ENCODE data around the gene GOT2. TPM values are rescaled to one million over a fixed set of nuclear protein-coding genes. Genes with fewer than 3 reads are reported as not detected.
"Not testable (repeated sequence)": the region's sequence is repeated elsewhere in the genome, so short reads cannot be mapped to it uniquely, and the experiment has no call there.

Gene GOT2
- polyA plus RNA-seq, 2 of the 4 experiments (the other 2 are of a cell fraction) = 134 to 168 TPM

GRCh38 chr16:58692450-58692849 is 41.7 kb downstream of the GOT2 start:
- TF ChIP-seq NFE2L2 (conservative IDR thresholded peaks at IDR 0.05; ENCODE audit: low read length) (0 out of 2 replicates have a peak, but pooled peaks have one; percentile 5), MAFK (IDR thresholded peaks at IDR 0.05; ENCODE audit: partially characterized antibody) (no peak)
- no peaks in the 10 kb centered on the region for H3K4me1 ChIP-seq
- H3K4me3 ChIP-seq = no peak overlapping the region
- H3K9me3 ChIP-seq = peaks cover 9% of the 10 kb centered on the region; the same call in 2 of the 3 replicates
- POLR2A ChIA-PET = no interaction called here
- H3K27ac ChIP-seq = no peak overlapping the region
- ATAC-seq (no peak), FAIRE-seq (no peak), DNase-seq (ENCODE audit: low read depth in 1 of 2, low spot score in 1 of 2) (no peak)
- CTCF ChIA-PET = interaction anchor here (1.2 kb wide), 1 partner anchor 64 kb away, joined by 5 read pairs; no protein-coding TSS in a partner anchor
- 86% methylated on average over 1 of the region's 1 CpG for WGBS (ENCODE audit: missing lambda C conversion rate)
- H3K4me2 ChIP-seq = no peak overlapping the region

GRCh38 chr16:58686985-58687706 is 47.0 kb downstream of the GOT2 start:
- DNase-seq (ENCODE audit: low read depth in 1 of 2, low spot score in 1 of 2) (peak in 1 of 2 experiments; percentile 38), ATAC-seq (peak; percentile 37 to 39; a peak in 4 of 6 replicates)
- peaks cover 11% of the 10 kb centered on the region for H3K4me1 ChIP-seq
- H3K4me3 ChIP-seq; H3K9me3 ChIP-seq; POLR2A ChIA-PET; H3K4me2 ChIP-seq; FAIRE-seq; TF ChIP-seq FOSL2 (IDR thresholded peaks at IDR 0.05): not testable (repeated sequence)
- H3K27ac ChIP-seq = peak overlapping the region in 1 of 2 experiments; percentile 66; a peak in 2 of 6 replicates
- CTCF ChIA-PET = interaction anchor here (0.7 to 2.0 kb wide), 5 partner anchors 10 to 200 kb away, joined by 3 to 6 read pairs (median 3); no protein-coding TSS in a partner anchor
- 26% methylated on average over 8 of the region's 8 CpGs for WGBS (ENCODE audit: missing lambda C conversion rate)
- TF ChIP-seq FOSL2 (CRISPR knock-in tag; IDR thresholded peaks at IDR 0.05) = peak; percentile 40; the same call in 1 of the 2 replicates
- TF ChIP-seq CEBPB (IDR thresholded peaks at IDR 0.05) = peak in 1 of 2 experiments; percentile 53; a peak in 1 of 4 replicates

- peak in 1 of 2 experiments; percentile 16 for DNase-seq (ENCODE audit: low read depth in 1 of 2, low spot score in 1 of 2)
- Histone ChIP-seq H3K4me1 (peaks cover 11% of the 10 kb centered on the region), H3K4me3 (peak overlapping the region; percentile 85), H3K27ac (peak overlapping the region; percentile 85 to 95), H3K9me3 (no peaks in the 10 kb centered on the region), H3K4me2 (peak overlapping the region; percentile 85)
- 64% methylated on average over 6 of the region's 6 CpGs for WGBS (ENCODE audit: missing lambda C conversion rate)
- no peak for TF ChIP-seq FOSL2 (IDR thresholded peaks at IDR 0.05)
- TF ChIP-seq FOSL2 (CRISPR knock-in tag; IDR thresholded peaks at IDR 0.05) = no peak
- no peak for TF ChIP-seq CEBPB (IDR thresholded peaks at IDR 0.05)
- no peak for TF ChIP-seq MAFK (IDR thresholded peaks at IDR 0.05; ENCODE audit: partially characterized antibody)
- no peak for TF ChIP-seq TFCP2L1 (CRISPR knock-in tag; IDR thresholded peaks at IDR 0.05)
- TF ChIP-seq KDM1A (IDR thresholded peaks at IDR 0.05; ENCODE audit: low read depth) = no peak
- no peak for TF ChIP-seq MAZ (IDR thresholded peaks at IDR 0.05; ENCODE audit: borderline replicate concordance, low read depth, low read length)
- TF ChIP-seq CBX2 (IDR thresholded peaks at IDR 0.05; ENCODE audit: borderline replicate concordance, low read depth) = no peak
- TF ChIP-seq HES2 (IDR thresholded peaks at IDR 0.05) = no peak
- no peak for TF ChIP-seq CHD4 (IDR thresholded peaks at IDR 0.05; ENCODE audit: borderline replicate concordance)
- no peak for TF ChIP-seq RAD21 (conservative IDR thresholded peaks at IDR 0.05 in 1 of 2, IDR thresholded peaks at IDR 0.05 in 1 of 2)
- no peak for TF ChIP-seq ELK1 (IDR thresholded peaks at IDR 0.05; ENCODE audit: low read depth, low read length)
- TF ChIP-seq SMC3 (IDR thresholded peaks at IDR 0.05) = no peak
- TF ChIP-seq E2F6 (IDR thresholded peaks at IDR 0.05; ENCODE audit: borderline replicate concordance, low read depth) = no peak
- no peak for FAIRE-seq
- ATAC-seq = peak; percentile 17 to 54; a peak in 5 of 6 replicates
- ChIA-PET POLR2A (interaction anchor here (0.6 to 0.8 kb wide), 4 partner anchors 24 to 67 kb away, joined by 3 to 4 read pairs (median 3); partner anchors contain the start of gene GOT2), CTCF (interaction anchor here (1.0 to 1.5 kb wide), 2 partner anchors 11 to 71 kb away, joined by 3 to 8 read pairs; no protein-coding TSS in a partner anchor)
Observed at GRCh38 chr16:58685084-58685449, 49.0 kb downstream of the GOT2 start.

All from A549 (cell line).